H9 (cell line): ENCODE results near the gene CBY1. TPM values are rescaled to one million over a fixed set of nuclear protein-coding genes. Genes with fewer than 3 reads are reported as not detected.

Experiments
- DNase-seq: peaks from one replicate; pipeline ENCODE4 v3.0.0-alpha.2; 2017
- H2AFZ ChIP-seq: one replicate; pipeline ENCODE4 v1.6.1; 2013; ENCODE audit warnings: mild to moderate bottlenecking, low read length, control low read depth, moderate library complexity
- H2AK5ac ChIP-seq: 2 replicates; pipeline ENCODE4 v1.6.1; 2013; ENCODE audit warnings: low read length, control low read depth, mixed read lengths; ENCODE audit not compliant: insufficient read length
- H2BK120ac ChIP-seq: one replicate; pipeline ENCODE4 v1.6.1; 2013; ENCODE audit warnings: low read depth, mild to moderate bottlenecking, low read length, control low read depth, inconsistent platforms; ENCODE audit not compliant: poor library complexity, severe bottlenecking
- H2BK12ac ChIP-seq: 2 replicates; pipeline ENCODE4 v1.6.1; 2013; ENCODE audit warnings: low read length, control low read depth, mixed read lengths, low read depth; ENCODE audit not compliant: insufficient read length
- H2BK15ac ChIP-seq: 2 replicates; pipeline ENCODE4 v1.6.1; 2013; ENCODE audit warnings: low read depth, low read length, control low read depth
- H2BK20ac ChIP-seq: one replicate; pipeline ENCODE4 v1.6.1; 2013; ENCODE audit warnings: low read depth, mild to moderate bottlenecking, low read length, control low read depth, inconsistent platforms; ENCODE audit not compliant: poor library complexity, severe bottlenecking
- H2BK5ac ChIP-seq: 2 replicates; pipeline ENCODE4 v1.6.1; 2013; ENCODE audit warnings: low read length, control low read depth, mixed read lengths; ENCODE audit not compliant: insufficient read length
- H3K14ac ChIP-seq: 2 replicates; pipeline ENCODE4 v1.6.1; 2013; ENCODE audit warnings: low read length, control low read depth; ENCODE audit not compliant: insufficient read depth
- H3K18ac ChIP-seq: 2 replicates; pipeline ENCODE4 v1.6.1; 2013; ENCODE audit warnings: low read depth, mild to moderate bottlenecking, mixed read lengths, low read length, control low read depth; ENCODE audit not compliant: insufficient read length
- H3K23ac ChIP-seq: 2 replicates; pipeline ENCODE4 v1.6.1; 2013; ENCODE audit warnings: low read length, control low read depth, mixed read lengths, low read depth; ENCODE audit not compliant: insufficient read length
- H3K23me2 ChIP-seq: 2 replicates; pipeline ENCODE4 v1.6.1; 2013; ENCODE audit warnings: low read depth, mild to moderate bottlenecking, mixed read lengths, low read length, control low read depth; ENCODE audit not compliant: insufficient read length, poor library complexity, severe bottlenecking
- H3K27ac ChIP-seq: 2 replicates; pipeline ENCODE4 v1.5.1; 2013; ENCODE audit warnings: low read length, control low read depth, mixed read lengths, low read depth; ENCODE audit not compliant: insufficient read length
- H3K27me3 ChIP-seq: 2 replicates; pipeline ENCODE4 v1.6.1; 2013; ENCODE audit warnings: low read length, control low read depth, inconsistent platforms; ENCODE audit not compliant: insufficient read depth
- H3K4ac ChIP-seq: 2 replicates; pipeline ENCODE4 v1.6.1; 2013; ENCODE audit warnings: low read depth, mild to moderate bottlenecking, control low read depth, inconsistent platforms, low read length, moderate library complexity
- H3K4me1 ChIP-seq: 2 replicates; pipeline ENCODE4 v1.6.1; 2013; ENCODE audit warnings: low read length, control low read depth, inconsistent platforms; ENCODE audit not compliant: insufficient read depth
- H3K4me2 ChIP-seq: 2 replicates; pipeline ENCODE4 v1.6.1; 2013; ENCODE audit warnings: low read length, control low read depth, mixed read lengths; ENCODE audit not compliant: insufficient read length, insufficient read depth
- H3K56ac ChIP-seq: 2 replicates; pipeline ENCODE4 v1.6.1; 2013; ENCODE audit warnings: low read depth, mild to moderate bottlenecking, mixed read lengths, low read length, control low read depth; ENCODE audit not compliant: insufficient read length
- H3K79me1 ChIP-seq: 2 replicates; pipeline ENCODE4 v1.6.1; 2013; ENCODE audit warnings: low read depth, mild to moderate bottlenecking, moderate library complexity, low read length, control low read depth, inconsistent platforms; ENCODE audit not compliant: insufficient read depth, poor library complexity, severe bottlenecking
- H3K79me2 ChIP-seq: 2 replicates; pipeline ENCODE4 v1.6.1; 2013; ENCODE audit warnings: low read length, control low read depth, inconsistent platforms; ENCODE audit not compliant: insufficient read depth
- H3K9ac ChIP-seq: 2 replicates; pipeline ENCODE4 v1.6.1; 2013; ENCODE audit warnings: low read length, control low read depth, mixed read lengths; ENCODE audit not compliant: insufficient read length; ENCODE audit errors: extremely low read depth
- H3K9me3 ChIP-seq: one replicate; pipeline ENCODE4 v1.6.1; 2013; ENCODE audit warnings: low read depth, low read length, inconsistent platforms; ENCODE audit not compliant: control insufficient read depth
- H3T11ph ChIP-seq: one replicate; pipeline ENCODE4 v1.6.1; 2013; ENCODE audit warnings: mild to moderate bottlenecking, low read length, control low read depth, inconsistent platforms
- H4K20me1 ChIP-seq: one replicate; pipeline ENCODE4 v1.6.1; 2013; ENCODE audit not compliant: control insufficient read depth, insufficient read length, insufficient read depth
- H4K5ac ChIP-seq: 2 replicates; pipeline ENCODE4 v1.6.1; 2013; ENCODE audit warnings: low read depth, mild to moderate bottlenecking, mixed read lengths, low read length, control low read depth; ENCODE audit not compliant: insufficient read length
- H4K8ac ChIP-seq: replicated peaks from 2 replicates; pipeline ENCODE4 v1.6.1; 2013; ENCODE audit warnings: low read length, control low read depth, mixed read lengths, low read depth; ENCODE audit not compliant: insufficient read length
- H4K91ac ChIP-seq: 2 replicates; pipeline ENCODE4 v1.6.1; 2013; ENCODE audit warnings: low read depth, mild to moderate bottlenecking, moderate library complexity, mixed read lengths, low read length, control low read depth; ENCODE audit not compliant: insufficient read length
- H3K27ac Mint-ChIP-seq, 3 experiments: 2 replicates in 2 of 3; 3 replicates in 1 of 3; pipeline ENCODE4 v1.8.0; 2020 to 2021; ENCODE audit warnings: mixed read lengths in 3 of 3, mild to moderate bottlenecking in 1 of 3, moderate library complexity in 1 of 3
- H3K27me3 Mint-ChIP-seq: 2 replicates; pipeline ENCODE4 v1.8.0; 2021; ENCODE audit warnings: low read depth, mild to moderate bottlenecking, moderate library complexity, mixed read lengths
- H3K36me3 Mint-ChIP-seq, 3 experiments: 2 replicates in 2 of 3; 3 replicates in 1 of 3; pipeline ENCODE4 v1.8.0; 2020 to 2021; ENCODE audit warnings: low read depth in 3 of 3, mixed read lengths in 3 of 3; ENCODE audit not compliant: insufficient read depth in 1 of 3
- H3K4me1 Mint-ChIP-seq, 2 experiments: 2 replicates each; pipeline ENCODE4 v1.8.0; 2020; ENCODE audit warnings: mixed read lengths in 2 of 2
- H3K4me3 Mint-ChIP-seq, 2 experiments: 2 replicates in 1 of 2; 3 replicates in 1 of 2; pipeline ENCODE4 v1.8.0; 2020 to 2021; ENCODE audit warnings: mild to moderate bottlenecking in 2 of 2, mixed read lengths in 2 of 2, moderate library complexity in 1 of 2
- H3K9me3 Mint-ChIP-seq, 2 experiments: 2 replicates in 1 of 2; 3 replicates in 1 of 2; pipeline ENCODE4 v1.8.0; 2020; ENCODE audit warnings: mild to moderate bottlenecking in 2 of 2, mixed read lengths in 2 of 2, moderate library complexity in 1 of 2
- WGBS: extraction: QIAGEN DNeasy Blood & Tissue Kit; methylation state at CpG from one replicate; pipeline ENCODE4 v1.1.7; 2013; ENCODE audit warnings: missing lambda C conversion rate, low lambda C conversion rate, mixed read lengths; ENCODE audit not compliant: insufficient read length; ENCODE audit errors: extremely low coverage; 5-methylcytosine and 5-hydroxymethylcytosine counted together
- total RNA-seq: library from RNA; stranded (reverse); gene quantifications from 2 replicates; pipeline ENCODE4 v1.2.1, GENCODE V29; 2021
- TF ChIP-seq, protein P1 (sequence below): fragments of 200-600 bp; sonication (generic); conservative IDR thresholded peaks from 3 replicates; pipeline ENCODE4 v1.8.0; 2021; ENCODE audit warnings: antibody characterized with exemption, mild to moderate bottlenecking

CBY1 gene
- total RNA-seq, 1 experiment from 2014 or later = 26.6 TPM

DNA sequence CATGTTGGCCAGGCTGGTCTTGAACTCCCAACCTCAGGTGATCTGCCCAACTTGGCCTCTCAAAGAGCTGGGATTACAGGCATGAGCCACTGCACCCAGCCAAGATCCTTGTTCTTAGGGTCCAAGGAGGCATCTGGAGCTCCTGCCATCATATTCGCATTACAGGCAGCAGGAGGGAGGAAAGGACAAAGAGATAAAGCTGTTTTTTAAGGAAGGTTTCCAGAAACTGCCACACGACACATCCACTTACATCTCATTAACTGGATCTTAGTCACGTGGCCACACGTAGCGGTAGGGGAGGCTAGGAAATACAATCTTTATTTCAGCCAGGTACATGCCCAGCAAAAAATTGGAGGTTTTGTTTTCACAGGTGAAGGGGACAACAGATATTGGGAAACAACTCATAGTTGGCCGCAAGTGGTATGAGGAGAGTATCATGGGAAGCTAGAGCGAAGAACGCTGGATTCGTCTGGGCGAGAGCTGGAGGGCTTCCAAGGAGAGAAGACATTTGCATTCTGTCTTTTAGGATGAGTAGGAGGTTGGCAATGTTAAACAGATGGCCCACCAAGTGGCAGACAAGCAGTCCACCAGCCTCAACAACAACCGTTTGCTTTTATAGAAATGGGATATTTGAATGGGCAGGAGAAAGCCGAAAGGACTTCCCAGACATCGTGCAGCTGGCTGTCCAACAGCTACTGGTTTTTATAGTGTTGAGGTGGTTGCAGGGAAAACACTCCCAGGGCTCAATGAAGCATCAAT, 47.3 kb upstream of the CBY1 start:
- Histone ChIP-seq H2BK5ac (no peak overlapping the region), H3K23me2 (no peaks in the 10 kb centered on the region), H3K23ac (no peak overlapping the region), H2BK12ac (no peak overlapping the region), H3T11ph (no peak overlapping the region), H3K79me2 (no peaks in the 10 kb centered on the region), H3K27me3 (no peaks in the 10 kb centered on the region), H3K4me2 (no peak overlapping the region), H4K20me1 (no peaks in the 10 kb centered on the region), H2AK5ac (no peak overlapping the region), H2BK120ac (no peak overlapping the region), H3K79me1 (no peaks in the 10 kb centered on the region), H4K8ac (no peak overlapping the region), H2BK15ac (no peak overlapping the region), H3K4me1 (no peaks in the 10 kb centered on the region), H3K9me3 (no peaks in the 10 kb centered on the region), H3K27ac (no peak overlapping the region), H3K18ac (no peak overlapping the region), H3K4ac (no peak overlapping the region), H3K14ac (no peak overlapping the region), H3K9ac (no peak overlapping the region), H2AFZ (no peak overlapping the region), H3K56ac (no peak overlapping the region), H4K5ac (no peak overlapping the region), H4K91ac (no peak overlapping the region), H2BK20ac (no peak overlapping the region)
- Mint-ChIP-seq H3K27ac (peak overlapping the region in 2 of 3 experiments; percentile 27 to 57; a peak in 4 of 7 replicates), H3K27me3 (no peaks in the 10 kb centered on the region), H3K9me3 (no peaks in the 10 kb centered on the region), H3K36me3 (peaks cover 0 to 8% (median 0%) of the 10 kb centered on the region in 3 experiments; a peak in 1 of 7 replicates), H3K4me3 (no peak overlapping the region), H3K4me1 (peaks cover 0 to 2% of the 10 kb centered on the region in 2 experiments; a peak in 3 of 4 replicates)
- WGBS = no CpG with 5 or more reads among the region's 13 CpGs
- TF ChIP-seq, protein P1, sequence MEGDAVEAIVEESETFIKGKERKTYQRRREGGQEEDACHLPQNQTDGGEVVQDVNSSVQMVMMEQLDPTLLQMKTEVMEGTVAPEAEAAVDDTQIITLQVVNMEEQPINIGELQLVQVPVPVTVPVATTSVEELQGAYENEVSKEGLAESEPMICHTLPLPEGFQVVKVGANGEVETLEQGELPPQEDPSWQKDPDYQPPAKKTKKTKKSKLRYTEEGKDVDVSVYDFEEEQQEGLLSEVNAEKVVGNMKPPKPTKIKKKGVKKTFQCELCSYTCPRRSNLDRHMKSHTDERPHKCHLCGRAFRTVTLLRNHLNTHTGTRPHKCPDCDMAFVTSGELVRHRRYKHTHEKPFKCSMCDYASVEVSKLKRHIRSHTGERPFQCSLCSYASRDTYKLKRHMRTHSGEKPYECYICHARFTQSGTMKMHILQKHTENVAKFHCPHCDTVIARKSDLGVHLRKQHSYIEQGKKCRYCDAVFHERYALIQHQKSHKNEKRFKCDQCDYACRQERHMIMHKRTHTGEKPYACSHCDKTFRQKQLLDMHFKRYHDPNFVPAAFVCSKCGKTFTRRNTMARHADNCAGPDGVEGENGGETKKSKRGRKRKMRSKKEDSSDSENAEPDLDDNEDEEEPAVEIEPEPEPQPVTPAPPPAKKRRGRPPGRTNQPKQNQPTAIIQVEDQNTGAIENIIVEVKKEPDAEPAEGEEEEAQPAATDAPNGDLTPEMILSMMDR = no peak
- no peak for DNase-seq
